NT2/D1 (cell line): ENCODE results near the gene TNP2.

Experiments used
- DNase-seq: peaks from one replicate; pipeline ENCODE4 v3.0.0-alpha.2; 2011; ENCODE audit warnings: low read depth, low spot score
- H3K27me3 ChIP-seq: 2 replicates; pipeline ENCODE4 v1.6.0; 2011; ENCODE audit warnings: mild to moderate bottlenecking; ENCODE audit not compliant: insufficient read length, insufficient read depth
- H3K36me3 ChIP-seq: 2 replicates; pipeline ENCODE4 v1.6.1; 2011; ENCODE audit warnings: mild to moderate bottlenecking, low read length, mixed read lengths; ENCODE audit not compliant: insufficient read depth, insufficient read length
- H3K4me1 ChIP-seq: 2 replicates; pipeline ENCODE4 v1.5.1; 2011; ENCODE audit not compliant: insufficient read depth, insufficient read length
- H3K4me3 ChIP-seq: 2 replicates; pipeline ENCODE4 v1.5.1; 2011; ENCODE audit warnings: low read depth; ENCODE audit not compliant: insufficient read length
- H3K9ac ChIP-seq: 2 replicates; pipeline ENCODE4 v1.6.0; 2011; ENCODE audit warnings: low read depth; ENCODE audit not compliant: insufficient read length
- H3K9me3 ChIP-seq: 2 replicates; pipeline ENCODE4 v1.5.1; 2011; ENCODE audit warnings: mild to moderate bottlenecking, low read length; ENCODE audit not compliant: insufficient read depth
- SUZ12 ChIP-seq: IDR thresholded peaks from 2 replicates; pipeline ENCODE4 v1.6.1; 2011; ENCODE audit not compliant: insufficient read length, insufficient read depth; ENCODE audit errors: extremely low read depth
- YY1 ChIP-seq: IDR thresholded peaks from 2 replicates; pipeline ENCODE4 v1.6.1; 2011; ENCODE audit not compliant: insufficient read length, insufficient read depth
- ZNF274 ChIP-seq: IDR thresholded peaks from 2 replicates; pipeline ENCODE4 v1.6.1; 2011; ENCODE audit warnings: mild to moderate bottlenecking, low read depth, low read length

Gene TNP2

DNA sequence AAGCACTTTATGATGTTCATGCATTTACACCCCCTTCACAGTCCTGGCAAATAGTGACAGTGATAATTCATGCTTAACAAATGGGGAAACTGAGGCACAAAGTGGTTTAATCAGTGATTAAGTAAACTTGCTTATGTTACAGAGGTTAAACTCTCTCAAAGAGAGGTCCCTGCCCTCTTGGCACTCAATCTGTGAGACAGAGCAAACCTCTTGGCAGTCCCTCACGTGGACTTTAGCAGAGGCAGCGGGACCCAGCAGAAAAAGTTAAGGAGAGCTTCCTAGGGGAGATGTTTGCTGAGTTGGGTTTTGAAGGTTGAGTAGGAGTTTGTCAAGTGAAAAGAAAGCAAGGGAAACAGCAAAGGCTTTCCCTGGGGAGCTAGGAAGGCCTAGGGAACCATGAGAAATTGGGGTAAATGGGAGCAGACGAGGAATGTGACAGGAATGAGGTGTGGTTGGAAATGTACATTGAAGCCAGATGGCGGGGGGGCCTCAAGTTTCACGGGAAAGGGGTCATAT is 23.8 kb downstream of the TNP2 start:
- Histone ChIP-seq H3K36me3 (no peaks in the 10 kb centered on the region), H3K9me3 (no peaks in the 10 kb centered on the region), H3K4me1 (peaks cover 17% of the 10 kb centered on the region), H3K4me3 (no peak overlapping the region), H3K27me3 (no peaks in the 10 kb centered on the region), H3K9ac (no peak overlapping the region)
- no peak for DNase-seq
- TF ChIP-seq ZNF274, result no peak
- no peak for TF ChIP-seq YY1
- no peak for TF ChIP-seq SUZ12

DNA sequence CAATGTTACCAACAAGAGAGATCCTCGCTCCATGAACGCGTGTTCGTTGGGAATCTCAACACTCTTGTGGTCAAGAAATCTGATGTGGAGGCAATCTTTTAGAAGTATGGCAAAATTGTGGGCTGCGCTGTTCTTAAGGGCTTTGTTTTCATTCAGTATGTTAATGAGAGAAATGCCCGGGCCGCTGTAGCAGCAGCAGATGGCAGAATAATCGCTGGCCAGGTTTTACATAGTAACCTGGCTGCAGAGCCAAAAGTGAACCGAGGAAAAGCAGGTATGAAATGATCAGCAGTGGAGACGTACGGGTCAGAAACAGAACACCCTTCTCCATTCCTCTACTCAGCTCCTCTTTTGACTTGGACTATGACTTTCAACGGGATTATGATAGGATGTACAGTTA is 26.5 kb downstream of the TNP2 start:
- H3K9me3 ChIP-seq, result no peaks in the 10 kb centered on the region
- no peak for DNase-seq
- no peak overlapping the region for H3K4me3 ChIP-seq
- H3K36me3 ChIP-seq, result no peaks in the 10 kb centered on the region
- no peak overlapping the region for H3K9ac ChIP-seq
- H3K4me1 ChIP-seq, result peaks cover 5% of the 10 kb centered on the region
- TF ChIP-seq YY1 (no peak), SUZ12 (no peak), ZNF274 (no peak)
- H3K27me3 ChIP-seq, result no peaks in the 10 kb centered on the region

DNA sequence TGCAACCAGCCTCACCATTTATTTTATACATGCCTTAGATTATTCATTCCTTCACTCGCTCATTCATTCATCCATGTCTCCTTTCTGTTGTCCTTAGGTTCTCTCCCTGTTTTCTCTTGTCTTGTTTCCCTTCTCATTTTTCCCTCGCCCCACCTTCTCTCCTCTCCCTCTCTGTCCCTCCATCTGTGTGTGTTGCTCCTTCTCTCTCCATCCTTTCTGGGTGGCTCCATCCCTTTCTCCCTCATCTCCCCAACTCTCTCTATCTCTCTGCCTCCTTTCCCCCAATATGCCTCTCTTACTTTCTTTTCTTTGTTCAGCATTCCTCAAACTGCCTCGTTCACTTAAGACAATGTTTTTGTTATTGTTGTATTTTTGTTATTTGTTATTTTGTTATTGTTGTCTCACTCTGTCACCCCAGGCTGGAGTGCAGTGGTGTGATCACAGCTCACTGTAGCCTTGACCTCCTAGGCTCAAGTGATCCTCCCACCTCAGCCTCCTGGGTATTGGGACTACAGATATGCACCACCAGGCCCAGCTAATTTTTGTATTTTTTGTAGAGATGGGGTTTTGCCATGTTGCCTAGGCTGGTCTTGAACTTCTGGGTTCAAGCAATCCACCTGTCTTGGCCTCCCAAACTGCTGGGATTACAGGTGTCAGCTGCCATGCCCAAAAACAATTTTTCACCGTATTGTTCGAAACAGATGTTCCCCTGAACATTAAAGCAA is 27.5 kb downstream of the TNP2 start:
- TF ChIP-seq YY1 (no peak), SUZ12 (no peak), ZNF274 (no peak)
- Histone ChIP-seq H3K36me3 (no peaks in the 10 kb centered on the region), H3K27me3 (no peaks in the 10 kb centered on the region), H3K9me3 (no peaks in the 10 kb centered on the region), H3K4me1 (peaks cover 5% of the 10 kb centered on the region), H3K9ac (no peak overlapping the region), H3K4me3 (no peak overlapping the region)
- DNase-seq, result no peak

DNA sequence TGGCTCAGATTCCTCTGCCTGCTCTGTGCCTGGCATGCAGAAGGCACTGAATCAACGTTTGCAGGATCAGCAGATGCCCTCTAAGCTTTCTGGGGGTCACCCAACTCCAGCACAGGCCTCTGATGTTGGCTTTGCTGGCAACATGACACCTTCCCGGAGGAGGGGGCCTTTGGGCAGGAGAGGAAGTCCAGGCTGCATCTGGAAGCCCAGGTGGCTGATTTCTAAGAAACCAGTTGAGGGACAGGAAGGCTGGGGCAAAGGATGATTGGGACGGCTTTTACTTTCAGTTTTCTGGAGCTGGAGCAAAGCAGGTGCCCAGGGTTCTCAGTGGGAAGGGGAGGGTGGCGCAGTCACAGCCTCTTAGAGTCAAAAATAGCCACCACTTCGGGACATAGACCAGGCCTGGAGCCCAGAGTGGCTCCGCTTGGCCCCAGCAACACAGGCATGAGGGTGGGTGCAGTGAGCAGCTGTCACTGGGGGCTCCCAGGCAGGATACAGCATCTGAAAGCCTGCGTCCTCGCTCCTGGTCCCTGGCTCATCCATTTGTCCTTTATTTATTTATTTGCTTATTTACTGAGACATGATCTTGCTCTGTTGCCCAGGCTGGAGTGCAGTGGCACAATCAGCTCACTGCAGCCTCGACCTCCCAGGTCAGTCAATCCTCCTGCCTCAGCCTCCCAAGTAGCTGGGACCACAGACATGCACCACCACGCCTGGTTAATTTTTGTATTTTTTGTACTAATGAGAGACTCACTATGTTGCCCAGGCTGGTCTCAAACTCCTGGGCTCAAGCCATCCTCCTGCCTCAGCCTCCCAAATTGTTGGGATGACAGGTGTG is 28.3 kb downstream of the TNP2 start:
- Histone ChIP-seq H3K4me3 (no peak overlapping the region), H3K27me3 (no peaks in the 10 kb centered on the region), H3K9ac (peak overlapping the region; percentile 17), H3K9me3 (no peaks in the 10 kb centered on the region), H3K36me3 (no peaks in the 10 kb centered on the region), H3K4me1 (peaks cover 5% of the 10 kb centered on the region)
- no peak for DNase-seq
- no peak for TF ChIP-seq ZNF274
- TF ChIP-seq SUZ12, result no peak
- TF ChIP-seq YY1, result no peak

DNA sequence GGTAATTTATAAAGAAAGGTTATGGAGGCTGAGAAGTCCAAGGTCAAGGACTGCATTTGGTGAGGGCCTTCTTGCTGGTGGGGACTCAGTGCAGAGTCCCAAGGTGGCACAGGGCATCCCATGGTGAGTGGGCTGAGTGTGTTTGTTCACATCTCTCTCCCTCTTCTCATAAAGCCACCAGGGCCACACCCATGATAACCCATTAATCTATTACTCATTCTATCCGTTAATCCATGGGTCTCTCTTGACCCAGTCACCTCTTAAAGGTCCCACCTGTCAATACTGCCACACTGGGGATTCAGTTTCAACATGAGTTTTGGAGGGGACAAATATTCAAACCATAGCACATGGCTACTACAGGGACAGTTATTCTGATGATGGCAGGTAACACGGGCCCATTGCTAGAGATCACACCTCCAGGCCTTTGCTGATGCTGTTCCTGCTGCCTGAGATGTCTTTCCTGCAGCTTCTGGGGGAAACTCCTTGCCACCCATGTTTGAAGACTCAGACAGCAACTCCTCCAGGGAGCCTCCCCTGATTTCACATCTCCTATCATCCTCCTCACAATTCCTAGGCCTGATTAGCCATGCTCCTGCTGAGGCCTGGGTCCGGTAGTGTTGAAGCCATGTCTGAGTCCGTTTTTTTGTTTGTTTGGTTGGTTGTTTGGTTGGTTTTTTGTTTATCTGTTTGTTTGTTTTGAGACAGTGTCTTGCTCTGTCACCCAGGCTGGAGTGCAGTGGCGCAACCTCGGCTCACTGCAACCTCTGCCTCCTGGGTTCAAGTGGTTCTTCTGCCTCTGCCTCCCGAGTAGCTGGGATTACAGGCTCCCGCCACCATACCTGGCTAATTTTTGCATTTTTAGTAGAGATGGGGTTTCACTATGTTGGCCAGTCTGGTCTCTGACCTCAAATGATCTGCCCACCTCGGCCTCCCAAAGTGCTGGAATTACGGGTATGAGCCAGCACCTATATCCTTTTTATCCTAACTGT is 29.2 kb downstream of the TNP2 start:
- no peaks in the 10 kb centered on the region for H3K36me3 ChIP-seq
- peak overlapping the region; percentile 17 for H3K9ac ChIP-seq
- no peaks in the 10 kb centered on the region for H3K9me3 ChIP-seq
- DNase-seq, result no peak
- TF ChIP-seq ZNF274 (no peak), SUZ12 (no peak), YY1 (no peak)
- H3K4me1 ChIP-seq, result peaks cover 5% of the 10 kb centered on the region
- no peaks in the 10 kb centered on the region for H3K27me3 ChIP-seq
- H3K4me3 ChIP-seq, result no peak overlapping the region

DNA sequence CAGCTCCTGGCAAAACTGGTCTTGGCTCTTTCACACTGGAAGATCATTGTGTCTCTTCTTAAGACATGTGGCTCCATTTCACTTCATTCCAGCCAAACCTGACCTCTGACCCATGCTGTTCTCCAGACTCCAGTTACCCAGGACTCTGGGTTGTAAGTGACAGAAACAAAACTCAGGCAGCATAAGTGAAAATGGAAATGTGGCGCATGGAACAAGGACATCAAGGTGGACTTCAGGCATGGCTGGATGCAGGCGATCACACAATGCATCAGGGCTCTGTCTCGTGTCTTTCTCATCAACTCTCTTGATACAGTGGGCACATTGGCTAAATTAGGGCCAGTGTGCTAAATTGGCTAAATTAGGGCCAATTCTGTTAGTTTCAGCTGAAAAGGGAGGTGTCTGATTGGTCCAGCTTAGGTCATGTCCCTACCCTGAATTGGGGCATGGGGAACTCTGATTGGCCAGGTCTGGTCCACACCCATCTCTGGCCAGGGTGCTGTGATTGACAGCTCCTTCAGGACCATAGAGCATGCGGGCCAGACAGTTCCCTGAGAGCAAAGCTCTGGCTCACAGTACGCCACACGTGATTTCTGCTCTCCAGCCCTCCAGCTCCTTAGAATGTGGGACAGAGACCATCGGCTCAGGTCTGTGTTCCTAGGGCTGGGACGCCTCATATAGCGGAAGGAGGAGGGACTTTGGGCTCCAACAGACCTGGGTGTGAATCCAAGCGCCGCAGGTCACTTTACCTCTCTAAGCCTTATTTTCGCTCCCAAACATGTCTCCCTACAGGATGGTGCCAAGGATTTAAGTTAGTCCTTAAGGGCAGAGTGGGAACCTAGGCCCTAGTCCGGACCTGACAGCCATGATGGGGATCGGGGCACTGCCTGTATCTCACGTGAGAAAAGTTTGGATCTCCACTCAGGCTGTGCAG is 30.6 kb downstream of the TNP2 start:
- H3K9ac ChIP-seq, result no peak overlapping the region
- no peaks in the 10 kb centered on the region for H3K36me3 ChIP-seq
- no peak overlapping the region for H3K4me3 ChIP-seq
- TF ChIP-seq ZNF274, result no peak
- no peak for TF ChIP-seq YY1
- TF ChIP-seq SUZ12, result no peak
- no peaks in the 10 kb centered on the region for H3K27me3 ChIP-seq
- H3K9me3 ChIP-seq, result no peaks in the 10 kb centered on the region
- DNase-seq, result no peak
- peaks cover 5% of the 10 kb centered on the region for H3K4me1 ChIP-seq
